Fibroblast of skin of left biceps (primary cell): Measurements from ENCODE around the gene TIMMDC1.

Experiments used
- DNase-seq, 2 experiments: peaks; one replicate each; pipeline ENCODE4 v3.0.0-alpha.2; 2013; ENCODE audit warnings: low read depth in 2 of 2

The TIMMDC1 gene, protein sequence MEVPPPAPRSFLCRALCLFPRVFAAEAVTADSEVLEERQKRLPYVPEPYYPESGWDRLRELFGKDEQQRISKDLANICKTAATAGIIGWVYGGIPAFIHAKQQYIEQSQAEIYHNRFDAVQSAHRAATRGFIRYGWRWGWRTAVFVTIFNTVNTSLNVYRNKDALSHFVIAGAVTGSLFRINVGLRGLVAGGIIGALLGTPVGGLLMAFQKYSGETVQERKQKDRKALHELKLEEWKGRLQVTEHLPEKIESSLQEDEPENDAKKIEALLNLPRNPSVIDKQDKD

DNA sequence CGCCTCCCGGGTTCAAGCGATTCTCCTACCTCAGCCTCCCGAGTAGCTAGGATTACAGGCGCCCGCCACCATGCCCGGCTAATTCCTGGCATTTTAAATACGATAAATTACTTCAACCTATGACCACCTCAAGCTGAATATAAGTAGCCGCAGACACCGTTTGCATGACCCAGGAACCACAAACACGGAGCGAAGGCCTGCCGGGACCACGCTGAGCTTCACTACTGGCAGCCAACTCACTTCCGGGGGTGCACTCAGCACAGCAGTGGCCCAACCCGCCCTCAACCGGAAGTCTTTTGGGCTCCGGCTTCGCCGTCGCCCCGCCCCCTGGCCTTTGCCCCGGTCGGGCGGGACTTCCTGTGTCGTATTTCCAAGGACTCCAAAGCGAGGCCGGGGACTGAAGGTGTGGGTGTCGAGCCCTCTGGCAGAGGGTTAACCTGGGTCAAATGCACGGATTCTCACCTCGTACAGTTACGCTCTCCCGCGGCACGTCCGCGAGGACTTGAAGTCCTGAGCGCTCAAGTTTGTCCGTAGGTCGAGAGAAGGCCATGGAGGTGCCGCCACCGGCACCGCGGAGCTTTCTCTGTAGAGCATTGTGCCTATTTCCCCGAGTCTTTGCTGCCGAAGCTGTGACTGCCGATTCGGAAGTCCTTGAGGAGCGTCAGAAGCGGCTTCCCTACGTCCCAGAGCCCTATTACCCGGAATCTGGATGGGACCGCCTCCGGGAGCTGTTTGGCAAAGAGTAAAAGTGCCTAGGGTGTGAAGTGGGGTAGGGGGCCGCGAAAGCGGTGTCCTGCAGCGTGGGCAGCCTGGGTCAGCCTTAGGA, at the start of gene TIMMDC1:
Gene TIMMDC1 (plus strand): TSS at position 362 of the 826 bp plus-strand sequence. CDS start 187 bp downstream, at position 549.
- peak; percentile 86 for DNase-seq

DNA sequence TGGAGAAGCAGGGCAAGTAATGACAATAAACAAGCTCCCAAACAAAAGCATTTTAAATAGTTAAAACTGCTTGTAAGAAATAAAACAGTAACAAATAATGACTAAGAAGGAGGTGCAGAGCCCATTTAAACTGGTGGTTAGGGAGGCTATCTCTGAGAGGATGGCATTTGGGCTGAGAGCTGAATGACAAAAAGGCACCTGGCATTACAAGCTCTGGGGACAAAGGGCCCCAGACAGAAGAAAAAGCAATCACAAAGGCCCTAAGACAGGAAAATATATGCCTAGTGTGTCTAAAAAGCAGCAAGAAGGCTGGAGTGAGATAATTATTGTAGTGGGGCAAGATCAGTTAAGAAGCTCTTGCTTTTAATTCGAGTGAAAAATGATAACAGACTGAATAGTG, 44.5 kb upstream of the TIMMDC1 start:
- DNase-seq: no peak

DNA sequence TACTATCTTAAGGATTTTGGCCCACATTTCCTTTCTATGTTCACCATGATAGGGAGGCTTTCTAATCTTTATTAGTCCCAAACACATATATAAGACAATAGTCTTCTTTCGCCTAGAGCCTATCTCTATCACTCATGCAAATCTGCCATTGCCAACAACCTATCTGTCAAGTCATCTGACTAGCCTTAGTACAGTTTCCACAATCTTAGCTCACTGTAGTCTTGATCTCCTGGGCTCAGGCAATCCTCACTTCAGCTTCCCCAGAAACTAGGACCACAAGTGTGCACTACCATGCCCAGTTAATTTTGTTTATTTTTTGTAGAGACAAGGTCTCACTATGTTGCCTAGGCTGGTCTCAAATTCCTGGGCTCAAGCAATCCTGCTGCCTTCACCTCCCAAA, 41.9 kb upstream of the TIMMDC1 start:
- no peak for DNase-seq

DNA sequence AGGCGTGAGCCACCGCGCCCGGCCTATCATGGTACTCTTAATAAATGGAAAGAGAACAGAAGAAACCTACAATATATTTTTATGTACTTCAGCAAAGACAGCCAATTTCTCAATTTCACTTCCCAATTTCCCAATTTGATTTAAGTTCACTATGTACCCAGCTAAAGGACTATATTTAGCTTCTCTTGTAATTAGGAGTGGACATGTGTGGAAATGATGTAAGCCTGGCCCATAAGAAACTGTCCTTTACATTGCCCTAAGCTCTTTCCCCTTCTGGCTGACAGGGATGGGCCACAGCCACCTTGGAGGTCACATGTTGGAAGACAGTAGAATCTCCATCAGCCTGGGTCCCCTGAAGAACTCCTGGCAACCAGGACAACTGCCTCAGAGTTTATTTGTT, 41.1 kb upstream of the TIMMDC1 start:
- no peak for DNase-seq

DNA sequence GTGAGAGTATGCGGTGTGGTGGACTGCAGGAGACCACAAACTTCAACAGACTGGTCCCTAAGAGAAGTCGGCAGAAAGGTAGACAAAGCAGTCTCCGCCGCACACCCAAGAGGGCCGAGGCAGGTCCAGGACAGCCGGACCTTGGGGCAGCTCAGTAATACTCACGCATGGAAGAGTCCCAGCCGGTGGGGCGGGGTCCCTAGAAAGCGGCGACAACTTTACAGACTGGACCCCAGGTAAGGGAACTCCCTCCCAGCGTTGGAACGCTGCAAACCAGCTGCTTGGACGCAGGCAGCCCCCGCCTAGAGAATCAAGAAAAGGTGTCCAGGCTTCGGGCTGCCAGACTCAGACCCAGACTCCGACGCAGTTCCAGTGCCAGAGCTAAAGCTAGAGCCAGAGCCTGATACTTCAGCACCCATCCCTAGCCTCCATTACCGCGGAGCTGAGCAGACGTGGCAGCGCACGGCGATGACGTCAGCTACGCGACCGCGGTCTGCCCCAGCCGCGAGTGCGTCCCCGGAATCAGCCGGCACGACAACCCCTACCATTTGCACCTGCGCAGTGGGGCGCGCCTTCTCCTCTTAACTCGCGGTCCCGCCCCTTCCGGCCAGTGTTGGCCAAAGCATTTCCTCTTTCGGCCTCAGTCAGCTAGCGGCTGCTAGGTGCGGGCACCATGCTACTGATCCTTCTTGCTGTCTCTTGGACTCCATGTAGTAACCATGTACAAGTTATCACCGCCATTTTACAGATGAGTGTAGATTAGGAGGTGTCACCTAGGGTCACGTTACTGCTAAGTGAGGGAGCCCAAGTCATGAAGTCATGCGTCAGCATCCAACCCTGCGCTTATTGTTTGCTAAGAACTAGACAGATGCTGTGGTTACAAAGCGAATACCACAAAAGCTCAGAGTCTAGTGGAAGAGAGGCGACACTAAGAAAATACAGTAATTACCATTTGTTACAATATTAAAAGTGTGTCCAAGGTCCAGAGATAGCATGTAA, 34.9 kb upstream of the TIMMDC1 start, which contains the start of gene TMEM39A:
Gene TMEM39A (minus strand): TSS at position 445 of the 999 bp plus-strand sequence. CDS start 1,541 bp downstream, outside the sequence.
- DNase-seq: peak; percentile 93 to 94

DNA sequence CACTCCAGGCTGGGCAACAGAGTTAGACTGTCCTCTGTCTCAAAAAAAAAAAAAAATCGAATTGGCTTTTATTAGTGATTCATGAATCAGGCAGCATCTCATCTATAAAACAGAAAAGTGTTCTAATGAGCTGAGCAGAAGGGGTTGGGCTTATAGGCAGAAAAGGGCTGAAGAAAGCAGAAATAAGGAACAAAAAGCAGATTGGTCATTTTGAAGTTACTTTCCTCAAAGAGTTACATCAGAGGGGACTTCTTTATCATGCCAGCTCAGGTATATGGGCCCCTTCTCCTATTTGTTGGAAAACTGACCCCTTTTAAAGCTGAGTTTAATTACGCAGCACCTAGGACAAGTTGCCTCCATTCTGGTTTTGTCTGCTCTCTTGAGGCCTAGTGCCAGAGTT, 30.3 kb upstream of the TIMMDC1 start:
- no peak for DNase-seq

DNA sequence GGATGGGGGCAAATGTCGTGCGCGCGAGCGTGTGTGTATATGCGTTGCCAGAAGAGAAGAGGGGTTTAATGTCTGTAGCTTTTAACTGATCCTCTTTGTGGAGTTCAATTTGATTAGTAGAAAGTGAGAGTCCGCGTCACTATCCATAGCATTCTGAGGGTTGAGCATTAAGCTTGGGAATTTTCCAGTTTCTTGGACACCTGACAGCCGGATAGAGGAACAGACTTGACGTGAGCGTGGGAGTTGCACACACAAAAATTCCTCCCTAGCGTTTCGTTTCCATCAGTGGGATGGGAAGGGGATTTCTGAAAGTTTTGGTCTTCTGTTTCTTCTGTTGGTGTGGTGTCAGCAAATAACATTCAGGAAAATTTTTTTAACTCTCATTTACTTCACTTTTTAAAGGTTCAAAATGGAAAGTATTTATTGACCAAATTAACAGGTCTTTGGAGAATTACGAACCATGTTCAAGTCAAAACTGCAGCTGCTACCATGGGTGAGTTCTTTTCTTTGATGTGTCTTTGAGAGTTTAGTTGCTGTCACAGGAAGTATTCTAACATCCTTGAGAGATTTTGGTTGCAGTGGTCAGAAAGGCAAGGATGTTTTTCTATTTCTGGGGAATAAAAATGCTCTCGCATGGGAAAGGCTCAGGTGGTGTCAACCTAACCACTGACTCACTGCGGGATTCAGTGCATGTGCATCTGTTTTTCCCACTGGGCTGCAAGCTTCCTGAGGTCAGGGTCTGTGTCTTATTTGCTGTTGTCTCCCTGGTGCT, 28.7 kb upstream of the TIMMDC1 start:
- DNase-seq: no peak

DNA sequence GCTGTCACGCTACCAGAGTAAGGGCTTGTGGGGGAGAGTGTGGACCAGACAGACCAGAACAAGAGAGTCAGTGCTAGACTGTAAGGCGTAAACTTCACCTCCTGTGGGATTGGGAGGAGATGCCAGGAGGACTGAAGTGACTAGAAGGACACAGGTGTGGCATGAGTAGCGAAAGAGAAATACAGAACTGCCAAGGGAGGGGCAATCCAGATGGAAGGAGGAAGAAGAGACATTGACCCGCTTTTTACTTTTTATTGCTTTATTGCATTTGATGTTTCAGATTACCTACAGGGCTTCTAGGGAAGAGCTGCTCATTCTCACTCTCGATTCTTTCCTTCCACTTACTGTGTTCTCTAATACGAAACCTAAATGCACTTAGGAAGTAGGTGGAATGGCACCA, 27.5 kb upstream of the TIMMDC1 start:
- DNase-seq: no peak

DNA sequence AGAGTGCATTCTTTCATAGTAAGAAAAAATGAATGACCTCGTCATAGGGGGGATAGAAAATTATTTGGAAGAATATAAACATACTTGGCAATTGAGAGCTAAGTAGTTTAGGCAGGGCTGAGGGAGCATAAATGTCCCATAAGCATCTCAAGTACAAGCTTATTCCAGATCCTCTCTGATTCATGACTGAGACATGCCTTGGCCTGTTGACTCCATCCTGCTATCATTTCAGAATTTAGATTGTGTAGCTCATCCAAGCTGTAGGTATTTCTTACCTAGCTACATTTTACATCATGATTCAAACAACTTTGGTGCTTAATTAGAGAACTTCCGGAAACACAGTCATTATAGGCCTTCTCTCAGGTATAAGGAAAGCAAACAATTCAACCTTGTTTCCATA, 17.3 kb upstream of the TIMMDC1 start:
- DNase-seq: no peak

DNA sequence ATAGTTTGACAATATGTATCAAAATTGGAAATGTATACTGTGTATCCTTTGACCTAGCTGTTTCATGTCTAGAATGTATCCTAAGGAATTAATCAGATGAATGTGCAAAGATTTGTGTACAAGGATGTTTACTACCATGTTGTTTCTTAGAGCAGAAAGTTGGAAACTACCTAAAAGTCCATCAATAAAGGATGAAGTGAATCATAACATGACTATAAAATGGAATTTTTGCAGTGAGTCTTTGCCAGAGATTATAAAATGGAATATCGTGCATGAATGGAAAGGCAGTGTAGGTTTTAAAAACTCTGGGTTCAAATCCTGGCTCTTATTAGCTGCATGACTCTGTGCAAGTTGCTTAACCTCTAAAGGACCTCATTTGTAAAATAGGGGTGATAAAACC, 15.2 kb upstream of the TIMMDC1 start:
- DNase-seq: no peak

DNA sequence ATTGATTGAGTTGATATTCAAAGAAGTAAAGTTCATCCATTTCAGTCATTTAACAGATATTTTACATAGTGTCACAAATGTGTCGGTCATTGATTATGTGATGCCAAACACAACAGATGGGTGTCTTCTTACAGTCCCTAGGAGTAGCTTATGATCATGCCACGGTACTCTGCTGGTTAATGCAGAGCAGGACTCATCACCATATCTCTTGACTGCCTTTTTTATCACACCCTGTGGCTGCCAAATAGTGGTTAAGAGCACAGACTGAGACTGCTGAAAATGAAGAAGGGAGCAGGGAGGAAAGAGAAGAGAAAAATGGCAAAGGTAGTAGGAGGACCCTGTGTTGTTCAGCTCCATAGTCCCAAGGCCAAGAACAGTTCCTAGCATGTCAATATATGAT, 12.8 kb upstream of the TIMMDC1 start:
- no peak for DNase-seq

DNA sequence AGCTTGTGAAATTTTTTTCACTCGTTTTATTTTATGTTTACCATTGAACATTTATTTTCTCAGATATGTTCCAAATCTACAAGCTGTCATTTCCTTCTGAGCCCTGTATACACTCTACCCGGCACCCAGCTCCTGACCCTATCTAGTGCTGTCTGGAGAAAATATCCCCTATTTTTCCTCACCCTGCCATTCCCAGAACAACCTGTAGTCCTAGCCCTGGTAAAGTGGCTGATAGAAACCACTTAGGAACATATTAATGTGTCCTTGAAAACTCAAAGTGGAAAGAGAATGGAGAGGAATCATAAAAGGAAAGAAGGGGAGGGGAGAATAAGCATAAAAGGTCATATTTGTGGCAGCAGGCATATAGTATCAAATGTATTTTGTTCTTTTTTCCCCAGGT, 8.2 kb upstream of the TIMMDC1 start:
- DNase-seq: no peak

DNA sequence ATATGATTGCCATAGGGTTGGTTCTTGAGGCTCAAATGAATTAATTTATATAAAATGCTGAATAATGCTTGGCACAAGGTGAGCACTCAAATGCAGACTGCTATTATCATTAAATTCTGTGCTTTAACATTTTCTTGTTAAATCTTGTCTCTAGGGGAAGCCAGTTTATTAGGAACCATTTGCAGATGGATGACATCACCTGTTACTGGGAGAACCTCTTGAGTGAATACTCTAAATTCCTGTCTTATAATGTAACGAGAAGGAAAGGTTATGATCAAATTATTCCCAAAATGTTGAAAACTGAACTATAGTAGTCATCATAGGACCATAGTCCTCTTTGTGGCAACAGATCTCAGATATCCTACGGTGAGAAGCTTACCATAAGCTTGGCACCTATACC, 6.2 kb upstream of the TIMMDC1 start:
- no peak for DNase-seq

DNA sequence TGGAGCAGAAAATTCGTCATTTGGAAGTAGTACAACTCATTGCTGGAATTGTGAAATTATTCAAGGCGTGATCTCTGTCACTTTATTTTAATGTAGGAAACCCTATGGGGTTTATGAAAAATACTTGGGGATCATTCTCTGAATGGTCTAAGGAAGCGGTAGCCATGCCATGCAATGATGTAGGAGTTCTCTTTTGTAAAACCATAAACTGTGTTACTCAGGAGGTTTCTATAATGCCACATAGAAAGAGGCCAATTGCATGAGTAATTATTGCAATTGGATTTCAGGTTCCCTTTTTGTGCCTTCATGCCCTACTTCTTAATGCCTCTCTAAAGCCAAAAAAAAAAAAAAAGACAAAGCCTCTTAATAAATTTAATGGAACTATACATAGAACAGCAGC, 5.5 kb upstream of the TIMMDC1 start:
- DNase-seq: no peak

DNA sequence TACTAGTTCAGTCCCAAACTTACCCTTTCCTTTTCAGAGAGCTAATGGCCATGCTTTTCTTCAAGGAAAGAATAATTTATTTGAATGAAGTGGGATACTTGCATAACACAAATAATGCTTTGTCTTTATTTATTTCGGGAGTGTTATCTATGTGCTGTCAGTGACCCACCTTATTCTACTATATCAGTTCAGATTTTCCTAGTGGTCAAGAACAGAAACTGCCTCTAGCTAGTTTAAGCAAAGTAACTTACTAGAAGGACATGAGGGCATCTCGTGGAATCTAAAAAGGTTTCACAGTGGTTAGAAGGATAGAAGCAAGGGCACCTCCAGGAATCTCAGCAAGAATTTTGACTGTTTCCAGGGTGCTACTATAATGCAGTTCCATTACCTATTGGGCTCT, 3.8 kb upstream of the TIMMDC1 start:
- no peak for DNase-seq

DNA sequence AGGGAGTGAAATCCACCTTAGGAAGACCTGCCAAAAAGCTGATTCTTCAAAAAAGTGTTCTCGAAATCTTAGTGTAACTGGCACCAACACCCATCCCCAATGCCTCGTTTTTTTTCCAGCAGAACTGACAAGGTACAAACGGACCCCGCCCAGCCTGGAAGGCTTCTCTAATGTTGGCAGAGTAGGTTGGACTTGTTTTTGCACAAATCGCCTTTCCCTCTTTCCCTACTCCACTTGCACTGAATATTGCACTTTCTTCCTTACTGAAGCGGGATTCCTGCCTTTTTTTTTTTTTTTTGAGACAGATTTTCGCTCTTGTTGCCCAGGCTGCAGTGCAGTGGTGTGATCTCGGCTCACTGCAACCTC, 544 bp upstream of the TIMMDC1 start:
- DNase-seq: no peak

DNA sequence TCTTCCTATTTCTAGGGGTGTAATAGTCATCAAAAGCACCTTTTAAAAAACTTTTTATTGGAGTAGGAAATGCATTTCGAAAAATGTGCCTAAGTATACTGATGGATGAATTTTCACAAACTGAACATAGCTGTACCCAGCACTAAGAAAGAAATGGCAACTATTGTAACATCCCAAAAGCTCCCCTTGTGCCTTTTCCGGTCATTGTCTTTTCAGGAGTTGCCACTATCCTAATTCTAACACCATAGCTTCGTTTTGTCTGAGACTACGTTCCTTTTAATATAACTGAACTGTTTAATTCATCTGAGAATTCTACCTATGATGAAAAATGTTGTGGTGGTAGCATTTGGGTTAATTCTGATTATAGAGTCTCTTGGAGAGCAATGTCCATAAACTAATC, 1.9 kb downstream of the TIMMDC1 start:
- no peak for DNase-seq

DNA sequence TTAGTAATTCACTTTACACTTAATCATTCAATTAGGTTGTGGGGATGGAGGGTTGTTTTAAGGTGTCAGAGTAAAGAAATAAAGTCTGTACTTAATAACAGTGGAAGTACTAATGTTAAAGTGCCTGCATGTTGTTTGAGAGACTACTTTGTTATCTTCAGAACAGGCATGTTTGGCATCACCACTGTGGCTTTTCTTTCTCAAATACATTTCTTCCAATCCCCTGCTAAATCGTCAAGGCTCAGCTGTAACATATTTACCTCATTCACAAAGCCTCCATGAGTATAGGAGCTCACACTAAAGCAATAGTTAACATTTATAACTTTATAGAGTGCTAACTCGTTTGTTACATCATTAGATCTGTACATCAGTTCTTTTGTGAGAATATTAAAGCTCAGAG, 2.6 kb downstream of the TIMMDC1 start:
- DNase-seq: no peak

DNA sequence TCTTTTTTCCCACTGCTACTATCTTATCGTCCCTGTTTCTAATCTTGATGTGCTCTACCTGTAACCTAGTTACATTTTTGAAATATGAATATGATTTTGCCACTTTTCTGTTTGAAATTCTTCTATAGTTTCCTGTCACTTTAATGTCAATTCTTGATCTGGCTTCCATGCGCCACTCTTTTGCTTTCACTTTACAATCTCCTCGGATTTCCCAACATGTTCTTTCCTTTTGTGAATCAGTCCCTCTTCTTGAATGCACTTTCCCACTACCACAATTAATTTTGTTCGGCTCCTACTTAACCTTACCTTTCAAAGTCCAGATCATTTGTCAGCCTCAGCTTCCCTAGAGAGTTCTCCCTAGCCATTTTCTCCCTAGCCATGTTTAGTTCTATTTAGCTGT, 8.3 kb downstream of the TIMMDC1 start:
- DNase-seq: no peak

DNA sequence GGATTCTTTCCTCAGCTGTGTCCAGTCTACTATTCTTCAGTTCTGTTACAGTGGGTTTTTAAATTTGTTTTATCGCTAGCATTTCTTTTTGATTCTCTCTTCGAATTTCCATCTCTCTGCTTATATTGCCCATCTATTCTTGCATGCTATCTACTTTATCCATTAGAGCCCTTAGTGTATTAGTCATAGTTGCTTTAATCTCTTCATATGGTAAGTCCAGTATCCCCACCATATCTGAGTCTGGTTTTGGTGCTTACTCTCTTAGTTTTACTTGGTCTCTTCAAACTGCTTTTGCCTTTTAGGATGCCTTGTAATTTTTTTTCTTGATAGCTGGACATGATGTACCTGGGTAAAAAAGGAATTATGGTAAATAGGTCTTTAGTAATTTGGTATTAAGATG, 9.1 kb downstream of the TIMMDC1 start:
- DNase-seq: no peak

DNA sequence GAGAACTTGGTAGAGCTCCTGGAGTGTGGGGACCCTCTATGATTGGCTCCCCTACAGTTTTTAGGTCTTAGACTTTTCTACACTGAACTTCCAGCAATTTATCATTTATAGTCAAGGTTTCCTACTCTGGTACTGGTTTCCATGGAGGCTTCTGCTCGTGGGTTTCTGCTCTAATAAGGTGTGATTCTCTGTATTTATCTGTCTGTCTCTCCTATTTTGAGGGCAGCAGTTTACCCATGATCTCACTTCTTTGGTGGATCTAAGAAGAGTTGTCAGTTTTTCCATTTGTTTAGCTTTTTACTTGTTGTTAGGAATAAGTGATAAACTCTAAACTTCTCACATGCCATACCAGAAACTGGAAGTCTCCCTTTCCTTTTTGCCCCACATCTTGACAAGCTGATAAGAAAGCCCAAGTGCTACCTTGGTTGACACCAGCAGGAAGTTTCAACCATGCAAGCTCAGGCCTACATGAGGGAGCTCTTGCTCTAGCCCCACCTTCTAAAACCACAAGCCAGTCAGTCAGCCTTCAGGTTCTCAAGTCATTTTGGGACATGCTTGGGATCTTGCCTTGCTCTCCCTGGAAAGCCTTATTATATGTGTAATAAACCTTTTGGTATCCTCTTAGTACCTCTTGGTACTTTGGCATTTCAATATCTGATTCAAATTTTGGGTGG, 10.0 kb downstream of the TIMMDC1 start:
- no peak for DNase-seq
